Fibroblast of the conjunctiva (primary cell): ENCODE results near the gene CCDC117.

Experiments
- DNase-seq: peaks from one replicate; pipeline ENCODE4 v3.0.0-alpha.2; 2010; ENCODE audit warnings: low read depth

CCDC117 gene

GRCh38 chr22:28830441-28830840, 57.9 kb downstream of the CCDC117 start:
- DNase-seq: no peak

- DNase-seq: no peak
Observed at GRCh38 chr22:28831140-28832072, 58.9 kb downstream of the CCDC117 start.

DNA sequence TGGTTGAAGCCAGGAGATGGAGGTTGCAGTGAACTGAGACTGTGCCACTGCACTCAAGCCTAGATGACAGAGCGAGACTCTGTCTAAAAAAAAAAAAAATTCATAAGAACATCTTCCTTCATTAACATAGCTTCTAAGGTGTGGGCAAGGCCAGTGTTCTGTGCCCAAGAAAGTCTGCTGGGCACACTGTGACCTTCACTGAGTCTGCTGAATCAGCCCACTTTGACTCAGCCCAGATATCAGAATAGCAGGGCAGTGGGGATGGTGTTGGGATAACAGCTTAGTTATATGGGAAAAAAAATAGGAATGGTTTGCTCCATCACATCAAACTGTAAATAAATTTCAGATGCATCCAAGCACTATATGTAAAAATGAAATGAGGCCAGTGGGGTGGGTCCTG, 60.2 kb downstream of the CCDC117 start:
- no peak for DNase-seq

DNA sequence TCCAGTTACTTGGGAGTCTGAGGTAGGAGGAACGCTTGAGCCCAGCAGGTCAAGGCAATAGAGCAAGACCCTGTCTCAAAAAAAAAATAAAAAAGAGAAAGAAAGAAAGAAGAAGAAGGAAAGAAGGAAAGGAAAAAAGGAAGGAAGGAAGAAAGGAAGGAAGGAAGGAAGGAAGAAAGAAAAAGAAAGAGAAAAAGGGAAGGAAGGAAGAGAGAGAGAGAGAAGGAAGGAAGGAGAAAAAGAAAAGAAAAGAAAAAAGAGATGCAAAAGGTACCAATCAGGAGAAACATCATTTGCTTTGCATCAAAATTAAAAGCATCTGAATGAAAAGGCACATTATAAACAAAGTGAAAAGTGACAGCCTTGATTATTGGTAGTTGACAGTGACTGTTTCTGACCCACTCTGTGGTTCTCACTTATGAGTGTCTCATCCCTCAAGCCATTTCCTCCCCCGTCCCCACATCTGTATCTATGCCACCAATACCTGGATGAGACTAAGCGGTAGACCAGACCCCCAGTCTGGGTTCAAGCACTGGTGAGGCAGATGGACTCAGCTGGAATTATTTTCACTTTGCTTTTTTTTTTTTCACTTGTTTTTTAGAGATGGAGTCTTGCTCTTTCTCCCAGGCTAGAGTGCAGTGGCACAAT, 60.9 kb downstream of the CCDC117 start:
- DNase-seq: no peak

GRCh38 chr22:28835630-28836189, 63.2 kb downstream of the CCDC117 start:
- DNase-seq: no peak

DNA sequence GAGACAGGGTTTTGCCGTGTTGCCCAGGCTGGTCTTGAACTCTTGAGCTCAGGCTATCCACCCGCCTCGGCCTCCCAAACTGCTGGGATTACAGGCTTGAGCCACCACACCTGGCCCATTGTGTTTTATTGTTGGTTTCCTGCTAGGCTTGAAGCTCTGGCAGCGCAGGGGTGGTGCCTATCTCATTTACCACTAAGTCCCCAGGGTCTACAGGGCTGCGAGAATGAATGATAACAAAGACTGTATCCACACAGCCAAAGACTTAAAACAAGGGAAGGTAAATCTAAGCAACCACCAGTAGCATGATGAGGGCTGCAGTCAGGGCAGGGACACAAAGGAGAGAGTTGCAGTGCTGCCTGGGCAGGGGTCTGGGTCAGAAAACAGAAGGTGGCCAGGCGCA, 65.1 kb downstream of the CCDC117 start:
- DNase-seq: no peak
